HAP-1 (cell line): ENCODE results near the gene PSMD3.

ENCODE experiments used
- DNase-seq, 2 experiments: peaks; one replicate each; pipeline ENCODE4 v3.0.0-alpha.2; 2016 to 2020; ENCODE audit warnings: low spot score in 2 of 2
- H3K27me3 ChIP-seq: fragments of 250-450 bp; sonication (Bioruptor Pico); 2 replicates; pipeline ENCODE4 v1.5.1; 2020; ENCODE audit warnings: low read depth, mild to moderate bottlenecking, moderate library complexity
- H3K36me3 ChIP-seq: fragments of 250-450 bp; sonication (Bioruptor Pico); replicated peaks from 2 replicates; pipeline ENCODE4 v1.5.1; 2020; ENCODE audit warnings: mild to moderate bottlenecking
- H3K4me1 ChIP-seq: fragments of 250-450 bp; sonication (Bioruptor Pico); 2 replicates; pipeline ENCODE4 v1.5.1; 2020; ENCODE audit warnings: mild to moderate bottlenecking
- H3K4me3 ChIP-seq: fragments of 250-450 bp; sonication (Bioruptor Pico); 2 replicates; pipeline ENCODE4 v1.5.1; 2020; ENCODE audit warnings: mild to moderate bottlenecking, moderate library complexity
- H3K9me3 ChIP-seq: fragments of 250-450 bp; sonication (Bioruptor Pico); 2 replicates; pipeline ENCODE4 v1.5.1; 2020; ENCODE audit warnings: mild to moderate bottlenecking, moderate library complexity
- in situ Hi-C: fragments of 300-500 bp; cut with MboI; formaldehyde crosslinking; loops from 3 replicates; pipeline ENCODE4 v1.14.3; 2020; ENCODE audit warnings: low sequenced_read_pairs, inconsistent platforms, mixed read lengths

PSMD3 gene

DNA sequence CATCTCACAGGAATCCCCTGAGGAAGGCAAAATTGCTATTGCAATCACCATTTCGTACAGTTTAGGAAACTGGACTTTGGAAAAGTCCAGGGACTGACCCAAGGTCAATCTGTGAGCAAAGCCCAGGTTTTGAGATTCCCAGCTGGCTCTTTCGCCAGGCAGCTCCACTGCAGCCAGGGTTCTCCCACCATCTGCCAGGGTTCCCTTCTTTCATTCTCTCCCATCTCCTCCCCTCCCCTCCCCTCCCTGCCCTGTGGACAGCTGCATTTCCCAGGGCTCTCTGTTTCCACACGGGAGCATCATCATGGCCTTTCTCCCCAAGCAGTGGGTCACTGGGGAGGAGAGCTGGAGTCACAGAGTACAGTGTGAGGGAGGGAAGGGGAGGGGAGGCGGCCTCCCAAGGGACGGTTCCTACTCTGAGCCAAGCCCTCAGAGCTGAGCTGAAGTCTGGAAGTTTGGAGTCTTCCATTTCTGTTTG is 29.7 kb upstream of the PSMD3 start:
- peak in 1 of 2 experiments; percentile 18 for DNase-seq
- Histone ChIP-seq H3K4me3 (no peak overlapping the region), H3K9me3 (no peaks in the 10 kb centered on the region), H3K27me3 (no peaks in the 10 kb centered on the region), H3K36me3 (no peaks in the 10 kb centered on the region), H3K4me1 (peaks cover 14% of the 10 kb centered on the region)
- in situ Hi-C loops, result no loop called here

DNA sequence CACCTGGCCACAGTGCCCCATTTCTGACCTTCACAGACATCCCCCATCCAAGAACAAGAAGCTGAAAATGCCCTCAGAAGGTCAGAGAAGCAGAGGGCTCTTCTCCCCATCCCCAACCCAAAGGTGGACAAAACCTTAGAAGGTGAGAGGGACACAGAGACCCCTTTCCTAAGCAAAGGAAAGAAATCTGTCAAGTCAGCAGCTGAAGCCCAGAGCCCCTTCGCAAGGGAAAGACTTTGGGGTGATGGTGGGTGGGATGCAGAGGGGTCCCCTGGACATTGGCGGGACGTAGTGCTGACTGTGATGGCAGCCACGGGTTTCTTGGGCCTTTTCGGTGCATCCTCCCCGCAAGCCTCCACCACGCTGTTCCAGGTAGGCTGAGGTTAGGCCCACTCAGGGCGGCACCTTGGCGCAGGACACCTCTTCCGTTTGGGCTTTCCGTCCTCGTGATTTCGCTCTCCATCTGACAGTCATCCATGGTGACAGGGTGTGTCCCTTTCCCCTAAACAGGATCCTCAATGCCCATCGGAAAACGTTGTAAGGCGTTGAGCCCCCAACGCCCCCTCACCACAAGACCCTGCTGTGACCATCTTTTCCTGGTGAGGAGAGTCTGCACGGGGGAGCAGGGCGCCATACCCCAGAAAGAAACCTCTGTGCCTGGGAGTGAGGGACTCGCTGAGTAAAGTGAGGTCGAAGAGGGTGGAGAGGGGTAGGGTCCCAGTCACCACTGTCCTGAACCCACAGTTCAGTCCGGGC is 28.5 kb upstream of the PSMD3 start:
- Histone ChIP-seq H3K9me3 (no peaks in the 10 kb centered on the region), H3K4me1 (peaks cover 20% of the 10 kb centered on the region), H3K4me3 (peak overlapping the region; percentile 23), H3K36me3 (no peaks in the 10 kb centered on the region), H3K27me3 (no peaks in the 10 kb centered on the region)
- DNase-seq, result no peak
- in situ Hi-C loops, result no loop called here

DNA sequence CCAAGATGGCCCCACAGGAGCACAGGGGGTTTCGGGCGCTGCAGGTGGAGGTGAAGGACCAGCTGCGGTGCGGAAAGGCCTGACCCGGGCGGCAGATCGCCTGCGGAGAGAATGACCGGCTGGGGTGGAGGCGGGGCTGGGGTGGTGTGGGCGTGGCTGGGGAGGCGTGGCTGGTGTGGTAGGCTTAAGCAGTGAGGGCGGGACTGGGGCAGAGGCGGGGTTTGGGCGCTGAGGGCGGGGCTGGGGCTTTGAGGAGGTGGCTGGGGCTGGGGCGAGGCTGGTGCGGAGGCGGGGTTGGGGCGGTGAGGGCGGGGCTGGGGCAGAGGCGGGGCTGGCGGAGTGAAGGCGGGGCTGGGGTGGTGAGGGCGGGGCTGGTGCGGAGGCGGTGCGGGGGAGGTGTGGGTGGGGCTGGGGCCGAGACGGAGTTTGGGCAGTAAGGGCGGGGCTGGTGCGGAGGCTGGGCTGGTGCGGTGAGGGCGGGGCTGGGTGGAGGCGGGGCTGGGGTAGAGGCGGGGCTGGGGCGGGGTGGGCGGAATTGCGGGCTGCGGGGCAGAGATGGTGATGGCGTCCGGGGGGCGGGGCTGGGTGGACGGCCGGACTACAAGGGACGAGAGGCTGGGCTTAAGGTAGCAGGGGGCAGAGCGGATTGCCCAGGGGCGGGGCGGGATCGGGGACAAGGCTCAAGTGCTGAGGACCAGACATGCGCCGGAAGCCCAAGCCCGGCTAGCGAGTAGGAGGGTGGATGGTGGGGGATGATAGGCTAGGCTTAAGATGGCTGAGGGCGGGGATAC is 27.7 kb upstream of the PSMD3 start:
- Histone ChIP-seq H3K4me1 (peaks cover 20% of the 10 kb centered on the region), H3K27me3 (no peaks in the 10 kb centered on the region)
- in situ Hi-C loops, result no loop called here

DNA sequence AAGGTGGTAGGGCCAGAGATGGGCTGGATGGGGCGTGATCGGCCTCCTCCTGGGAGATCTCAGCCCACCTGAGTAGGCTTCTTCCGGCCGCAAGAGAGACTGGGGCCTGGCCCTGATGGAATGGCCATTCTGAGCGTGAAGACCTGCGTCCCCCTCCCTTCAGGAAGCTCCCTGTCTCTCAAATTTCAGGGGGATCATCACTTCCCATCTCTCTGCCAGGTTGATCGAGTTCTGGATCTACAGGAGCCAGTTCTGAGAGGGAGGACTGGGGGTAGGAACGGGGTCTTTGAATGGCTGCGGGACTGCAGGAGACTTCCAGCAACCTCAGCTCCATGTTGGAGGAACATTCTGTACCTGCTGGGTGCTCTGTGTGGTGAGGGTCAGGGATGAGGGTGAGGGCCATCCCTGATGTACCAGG is 27.1 kb upstream of the PSMD3 start:
- Histone ChIP-seq H3K4me3 (peak overlapping the region; percentile 22), H3K27me3 (no peaks in the 10 kb centered on the region), H3K36me3 (no peaks in the 10 kb centered on the region), H3K9me3 (no peaks in the 10 kb centered on the region), H3K4me1 (peaks cover 20% of the 10 kb centered on the region)
- DNase-seq, result no peak
- in situ Hi-C loops, result no loop called here

More for the DNA sequence above, 27.7 kb upstream of the PSMD3 start:
- DNase-seq, result peak; percentile 95 to 100
- H3K36me3 ChIP-seq, result no peaks in the 10 kb centered on the region
- no peaks in the 10 kb centered on the region for H3K9me3 ChIP-seq
- peak overlapping the region; percentile 23 for H3K4me3 ChIP-seq

DNA sequence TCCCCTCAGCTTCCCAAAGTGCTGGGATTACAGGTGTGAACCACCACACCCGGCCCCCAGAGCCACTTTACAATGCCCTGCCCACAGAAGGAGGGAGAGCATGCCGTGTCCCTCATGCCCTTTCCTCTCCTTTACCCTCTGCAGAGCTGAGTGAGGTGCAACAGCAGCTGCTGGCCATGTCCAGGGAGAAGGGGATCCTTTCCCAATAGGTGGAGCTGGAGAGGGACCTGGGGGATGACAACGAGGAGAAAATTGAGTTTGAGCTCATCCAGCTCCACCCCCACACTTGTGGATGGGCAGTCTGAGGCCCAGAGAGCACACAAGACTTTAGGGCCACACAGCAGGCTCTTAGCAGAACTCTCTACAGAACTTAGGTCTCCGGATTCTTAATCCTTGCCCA is 25.7 kb upstream of the PSMD3 start:
- Histone ChIP-seq H3K9me3 (no peaks in the 10 kb centered on the region), H3K27me3 (no peaks in the 10 kb centered on the region), H3K4me3 (no peak overlapping the region), H3K4me1 (peaks cover 27% of the 10 kb centered on the region), H3K36me3 (no peaks in the 10 kb centered on the region)
- in situ Hi-C loops, result no loop called here
- no peak for DNase-seq

DNA sequence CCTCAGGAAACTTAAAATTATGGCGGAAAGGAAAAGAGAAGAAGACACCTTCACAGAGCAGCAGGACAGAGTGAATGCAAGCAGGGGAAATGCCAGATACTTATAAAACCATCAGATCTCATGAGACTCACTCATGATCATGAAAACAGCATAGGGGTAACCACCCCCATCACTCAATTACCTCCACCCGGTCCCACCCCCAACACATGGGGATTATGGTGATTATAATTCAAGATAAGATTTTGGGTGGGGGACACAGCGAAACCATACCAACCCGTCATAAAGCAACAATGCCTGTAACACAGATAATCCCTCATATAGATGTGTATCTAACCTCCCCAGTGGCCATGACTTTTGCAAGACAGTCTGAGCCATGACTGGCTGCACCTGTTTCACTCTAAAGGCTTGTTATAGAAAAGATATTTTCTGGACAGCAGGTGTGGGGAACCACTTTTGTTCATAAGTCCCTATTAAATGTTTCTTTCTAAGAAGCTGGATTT is 24.8 kb upstream of the PSMD3 start:
- Histone ChIP-seq H3K4me3 (no peak overlapping the region), H3K27me3 (no peaks in the 10 kb centered on the region), H3K4me1 (peaks cover 27% of the 10 kb centered on the region), H3K36me3 (no peaks in the 10 kb centered on the region), H3K9me3 (no peaks in the 10 kb centered on the region)
- DNase-seq, result peak; percentile 63
- in situ Hi-C loops, result no loop called here

DNA sequence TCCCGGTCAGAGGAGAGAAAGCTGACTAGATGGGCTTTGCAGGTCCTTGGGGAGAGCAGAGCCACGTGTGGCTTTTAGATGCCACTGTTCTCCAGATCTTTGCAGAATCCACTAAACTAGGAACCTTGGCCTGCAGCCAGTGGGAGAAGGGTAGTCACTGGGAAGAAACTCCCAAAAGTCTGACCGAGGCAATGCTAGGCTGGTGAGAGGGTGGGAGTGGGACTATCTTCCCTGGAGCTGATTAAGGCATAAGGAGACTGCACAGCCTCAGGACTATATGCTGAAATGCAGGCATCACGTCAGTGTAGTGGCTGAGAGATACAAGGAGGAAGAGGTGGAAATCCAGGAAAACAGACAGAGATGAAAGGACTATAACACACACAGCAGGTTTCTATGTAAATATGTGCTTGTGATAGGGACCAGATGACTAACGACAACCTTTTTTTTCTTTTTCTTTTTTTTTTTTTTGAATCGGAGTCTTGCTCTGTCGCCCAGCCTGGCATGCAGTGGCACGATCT is 20.0 kb upstream of the PSMD3 start:
- no peak for DNase-seq
- H3K4me3 ChIP-seq, result no peak overlapping the region
- H3K4me1 ChIP-seq, result peaks cover 16% of the 10 kb centered on the region
- H3K36me3 ChIP-seq, result no peaks in the 10 kb centered on the region
- in situ Hi-C loops, result no loop called here
- H3K27me3 ChIP-seq, result peaks cover 12% of the 10 kb centered on the region
- no peaks in the 10 kb centered on the region for H3K9me3 ChIP-seq

DNA sequence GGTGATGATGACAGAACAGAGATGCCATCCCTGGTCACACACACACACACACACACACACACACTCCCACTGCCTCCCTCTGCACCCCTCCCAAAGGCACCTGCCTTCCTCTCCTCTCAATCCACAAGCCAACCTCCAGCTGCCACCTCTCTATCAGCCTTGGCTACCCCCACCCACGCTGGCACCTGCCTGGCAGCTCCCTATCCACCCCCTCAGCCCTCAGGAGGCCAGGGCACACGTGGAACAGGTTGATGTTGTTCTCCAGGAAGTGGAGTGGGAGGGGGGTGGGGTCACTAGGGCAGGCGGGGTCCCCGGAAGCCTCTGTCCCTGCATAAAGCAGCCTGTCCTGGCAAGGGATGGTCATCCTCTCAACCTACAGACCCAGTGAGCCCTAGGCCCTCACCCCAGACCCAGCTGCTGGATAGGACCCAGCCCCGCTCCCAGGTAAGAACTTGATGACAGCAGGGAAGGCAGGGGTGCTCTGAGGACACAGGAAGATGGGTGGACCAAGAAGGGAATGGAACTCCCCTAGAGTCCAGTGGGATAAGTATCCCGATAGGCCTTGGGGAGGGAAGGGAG is 17.9 kb upstream of the PSMD3 start, which contains the start of gene GSDMA:
GSDMA (plus strand) TSS at position 363 of the 579 bp plus-strand sequence. CDS start 2,684 bp downstream, outside the sequence.
- Histone ChIP-seq H3K36me3 (no peaks in the 10 kb centered on the region), H3K4me1 (peaks cover 7% of the 10 kb centered on the region), H3K9me3 (no peaks in the 10 kb centered on the region), H3K4me3 (no peak within 1 kb of the TSS), H3K27me3 (peaks cover 20% of the 10 kb centered on the region)
- in situ Hi-C loops, result no loop called here
- DNase-seq, result no peak

DNA sequence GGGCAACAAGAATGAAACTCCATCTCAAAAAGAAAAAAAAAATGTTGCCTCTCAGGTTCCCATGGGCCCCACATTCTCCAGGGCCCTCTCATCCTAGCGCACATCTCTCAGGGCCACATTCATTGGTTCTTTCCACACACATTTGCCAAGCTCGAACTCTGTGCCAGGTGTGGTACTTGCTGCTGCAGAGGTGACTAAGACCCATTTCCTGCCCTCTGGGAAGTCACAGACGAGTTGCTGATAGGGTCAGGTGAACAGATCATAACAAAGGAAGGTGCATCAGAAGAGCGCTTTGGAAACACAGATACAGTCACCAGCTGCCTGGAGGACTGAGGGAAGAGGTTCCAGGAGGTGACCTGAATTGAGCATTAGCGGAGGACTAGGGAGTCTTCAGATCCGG is 16.8 kb upstream of the PSMD3 start:
- no peak for DNase-seq
- H3K9me3 ChIP-seq, result no peaks in the 10 kb centered on the region

DNA sequence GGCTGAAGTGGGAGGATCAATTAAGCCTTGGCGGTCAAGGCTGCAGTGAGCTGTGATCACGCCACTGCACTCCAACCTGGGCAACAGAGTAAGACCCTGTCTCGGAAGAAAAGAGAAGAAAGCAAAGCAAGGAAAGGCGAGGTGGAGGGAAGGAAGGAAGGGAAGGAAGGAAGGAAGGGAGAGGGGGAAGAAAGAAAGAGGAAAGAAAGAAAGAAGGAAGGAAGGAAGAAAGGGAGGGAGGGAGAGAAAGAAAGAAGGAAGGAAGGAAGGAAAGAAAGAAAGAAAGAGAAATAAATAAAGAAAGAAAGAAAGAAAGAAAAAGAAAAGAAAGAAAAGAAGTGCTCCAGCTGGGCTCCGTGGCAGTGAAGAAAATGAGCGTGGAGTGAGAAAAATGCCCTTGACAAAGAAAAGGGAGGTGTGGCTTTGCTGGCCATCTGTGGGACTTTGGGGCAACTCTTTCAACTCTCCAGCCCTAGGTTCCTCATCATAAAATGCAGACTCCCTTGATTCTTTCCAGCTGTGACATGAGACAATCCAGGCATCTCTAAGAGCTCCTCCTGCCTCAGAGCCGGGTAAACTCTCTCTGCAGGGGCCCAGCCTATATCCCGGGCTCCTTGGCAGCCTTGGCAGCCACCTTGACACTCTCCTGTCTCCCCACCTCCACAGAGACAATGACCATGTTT is 15.4 kb upstream of the PSMD3 start:
- H3K9me3 ChIP-seq, result no peaks in the 10 kb centered on the region
- no peaks in the 10 kb centered on the region for H3K36me3 ChIP-seq
- DNase-seq, result no peak
- H3K4me1 ChIP-seq, result no peaks in the 10 kb centered on the region
- in situ Hi-C loops, result no loop called here
- peaks cover 24% of the 10 kb centered on the region for H3K27me3 ChIP-seq
- no peak overlapping the region for H3K4me3 ChIP-seq

More for the DNA sequence above, 16.8 kb upstream of the PSMD3 start:
- H3K4me3 ChIP-seq, result no peak overlapping the region
- peaks cover 20% of the 10 kb centered on the region for H3K27me3 ChIP-seq
- H3K36me3 ChIP-seq, result no peaks in the 10 kb centered on the region
- in situ Hi-C loops, result no loop called here
- H3K4me1 ChIP-seq, result peaks cover 5% of the 10 kb centered on the region

DNA sequence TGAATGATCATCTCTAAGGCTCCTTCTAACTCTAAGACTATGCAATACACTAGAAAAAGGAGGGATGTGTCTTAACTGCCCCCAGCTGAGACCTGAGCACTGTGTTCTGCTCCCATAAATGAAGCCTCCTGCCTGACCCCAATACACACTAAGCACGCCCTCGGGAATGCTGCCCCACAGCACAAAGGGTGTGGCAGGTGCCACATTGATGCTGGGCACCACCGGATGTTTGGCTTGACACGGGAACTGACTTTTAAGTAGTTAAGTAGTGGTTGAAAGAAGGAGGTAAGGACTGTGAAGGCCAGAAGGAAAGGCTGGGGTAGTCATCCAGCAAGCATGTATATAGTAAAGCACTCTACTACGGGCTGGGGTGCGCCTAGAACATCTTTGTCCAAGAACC is 13.8 kb upstream of the PSMD3 start:
- in situ Hi-C loops, result no loop called here
- no peaks in the 10 kb centered on the region for H3K36me3 ChIP-seq
- H3K27me3 ChIP-seq, result peaks cover 40% of the 10 kb centered on the region
- H3K4me3 ChIP-seq, result no peak overlapping the region
- no peaks in the 10 kb centered on the region for H3K9me3 ChIP-seq
- no peak for DNase-seq
- no peaks in the 10 kb centered on the region for H3K4me1 ChIP-seq

DNA sequence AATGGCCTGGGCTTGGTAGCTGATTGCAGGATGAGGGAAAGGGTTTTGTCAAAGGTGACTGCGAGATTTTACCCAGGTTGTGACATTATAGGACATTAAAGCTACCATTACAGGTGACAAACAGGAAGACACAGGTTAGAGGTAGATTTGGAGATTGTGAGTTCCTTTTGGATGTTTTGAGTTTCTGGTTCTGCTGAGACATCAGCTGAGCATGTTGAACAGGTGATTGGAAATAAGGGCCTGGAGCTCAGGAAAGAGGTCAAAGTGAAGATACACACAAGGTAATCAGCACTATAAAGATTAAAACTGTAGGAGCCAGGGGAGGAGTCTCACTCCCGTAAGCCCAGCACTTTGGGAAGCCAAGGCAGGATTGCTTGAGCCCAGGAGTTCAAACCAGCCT is 11.8 kb upstream of the PSMD3 start:
- H3K36me3 ChIP-seq, result no peaks in the 10 kb centered on the region
- no peaks in the 10 kb centered on the region for H3K4me1 ChIP-seq
- no peak overlapping the region for H3K4me3 ChIP-seq
- DNase-seq, result no peak
- no peaks in the 10 kb centered on the region for H3K9me3 ChIP-seq
- in situ Hi-C loops, result no loop called here
- peaks cover 45% of the 10 kb centered on the region for H3K27me3 ChIP-seq

DNA sequence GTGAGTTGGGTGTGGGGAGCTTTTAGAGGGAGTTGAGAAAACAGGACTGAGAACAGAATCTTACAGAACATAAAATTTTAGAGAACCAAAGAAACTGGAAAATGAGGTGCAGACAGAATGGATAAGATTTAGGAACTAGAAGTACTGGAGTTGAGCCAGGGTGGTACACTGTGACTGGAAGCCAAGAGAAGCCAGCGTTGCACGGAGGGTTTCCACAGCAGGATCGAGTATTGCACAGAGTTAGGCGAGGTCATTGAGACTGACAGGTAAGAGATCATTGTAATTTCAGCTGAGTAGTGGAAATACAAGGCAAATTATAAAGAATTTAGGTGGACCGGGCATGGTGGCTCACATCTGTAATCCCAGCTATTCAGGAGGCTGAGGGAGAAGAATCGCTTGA is 11.2 kb upstream of the PSMD3 start:
- H3K36me3 ChIP-seq, result no peaks in the 10 kb centered on the region
- no peaks in the 10 kb centered on the region for H3K4me1 ChIP-seq
- no peaks in the 10 kb centered on the region for H3K9me3 ChIP-seq
- in situ Hi-C loops, result no loop called here
- H3K4me3 ChIP-seq, result no peak overlapping the region
- no peak for DNase-seq
- peaks cover 43% of the 10 kb centered on the region for H3K27me3 ChIP-seq
